Measurements from ENCODE around the gene RPS6KB2. TPM values are rescaled to one million over a fixed set of nuclear protein-coding genes. Genes with fewer than 3 reads are reported as not detected.

RPS6KB2 gene
- total RNA-seq, 4 donors from 2014 or later, result 34.0 to 51.0 (median 48.0) TPM

GRCh38 chr11:67468456-67468758 lies 40.1 kb downstream of the RPS6KB2 start:
- Histone ChIP-seq H3K36me3 (no peaks in the 10 kb centered on the region), H3K27ac (replicated peaks in 1 of 4) (peak overlapping the region; percentile 89 to 93 (median 92)), H3K4me1 (peaks cover 30 to 59% (median 53%) of the 10 kb centered on the region in 4 donors), H3K9me3 (no peaks in the 10 kb centered on the region), H3K4me3 (peak overlapping the region; percentile 71 to 95 (median 88)), H3K27me3 (no peaks in the 10 kb centered on the region)
- no peak for DNase-seq (ENCODE audit: extremely low spot score)
- no CpG with 5 or more reads among the region's 6 CpGs for WGBS
- intact Hi-C loops (cut with DNase I), result loop anchor here (5.0 kb wide), 1 partner anchor 66 kb away; the partner anchor contains the start of genes PPP1CA and TBC1D10C
- TF ChIP-seq POLR2A (IDR thresholded peaks at IDR 0.05; ENCODE audit: low read depth), result no peak
- TF ChIP-seq POLR2AphosphoS5 (IDR thresholded peaks at IDR 0.05), result no peak
- no peak for TF ChIP-seq EP300 (IDR thresholded peaks at IDR 0.05)
- TF ChIP-seq CTCF (IDR thresholded peaks at IDR 0.05), result no peak

DNA sequence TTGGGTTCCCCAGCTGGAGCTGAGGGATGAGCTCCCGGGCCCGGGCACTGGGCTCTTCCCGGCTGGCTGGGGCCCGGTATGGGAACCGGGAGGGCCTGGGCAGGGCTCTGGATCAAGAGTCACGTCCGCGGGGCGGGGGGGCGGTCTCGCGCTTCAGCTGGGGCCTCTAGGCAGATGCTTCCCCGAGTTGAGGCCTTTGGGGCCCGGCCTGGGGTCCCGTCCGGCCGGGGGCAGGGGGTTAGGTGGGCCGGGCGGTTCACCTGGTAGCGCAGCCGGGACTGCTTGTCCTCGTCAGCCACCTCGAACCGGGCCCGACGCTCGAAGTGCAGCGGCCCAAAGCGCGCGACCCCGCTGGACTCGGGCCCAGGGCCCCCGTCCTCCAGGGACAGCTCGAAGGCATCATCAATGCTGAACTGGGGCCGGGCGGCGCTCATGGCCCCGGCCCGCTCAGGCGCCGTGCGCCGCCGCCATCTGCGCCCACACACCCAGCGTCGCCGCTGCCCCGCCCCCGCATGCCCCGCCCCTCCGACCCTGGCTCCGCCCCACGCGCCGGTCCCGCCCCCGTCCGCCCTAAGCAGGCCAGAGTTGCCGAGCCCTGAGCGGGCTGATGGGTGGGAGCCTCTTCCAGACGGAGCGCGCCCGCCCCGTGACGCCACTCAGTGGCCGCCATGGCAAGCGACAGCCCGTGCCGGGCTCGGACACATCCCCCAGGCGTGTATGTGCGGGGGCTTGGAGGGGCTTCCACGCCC lies 40.6 kb downstream of the RPS6KB2 start, which contains the start of gene TMEM134:
Gene TMEM134 (minus strand): TSS at position 493 of the 749 bp plus-strand sequence. CDS start 59 bp downstream, at position 434.
- H3K4me1 ChIP-seq, result peaks cover 26 to 53% (median 48%) of the 10 kb centered on the region in 4 donors
- no CpG with 5 or more reads among the region's 76 CpGs for WGBS
- H3K27me3 ChIP-seq, result no peaks in the 10 kb centered on the region
- peak within 1 kb of the TSS; percentile 71 to 95 (median 88) for H3K4me3 ChIP-seq
- H3K9me3 ChIP-seq, result no peaks in the 10 kb centered on the region
- peak within 1 kb of the TSS; percentile 89 to 93 (median 92) for H3K27ac ChIP-seq (replicated peaks in 1 of 4)
- H3K36me3 ChIP-seq, result no peaks in the 10 kb centered on the region
- DNase-seq (ENCODE audit: extremely low spot score), result peak; percentile 97
- intact Hi-C loops (cut with DNase I), result loop anchor here (5.0 kb wide), 1 partner anchor 67 kb away; the partner anchor contains the start of genes PPP1CA and TBC1D10C
- TF ChIP-seq POLR2A (IDR thresholded peaks at IDR 0.05; ENCODE audit: low read depth) (no peak), POLR2AphosphoS5 (IDR thresholded peaks at IDR 0.05) (peak; percentile 91 to 97), CTCF (IDR thresholded peaks at IDR 0.05) (peak; percentile 51 to 61 (median 55))

DNA sequence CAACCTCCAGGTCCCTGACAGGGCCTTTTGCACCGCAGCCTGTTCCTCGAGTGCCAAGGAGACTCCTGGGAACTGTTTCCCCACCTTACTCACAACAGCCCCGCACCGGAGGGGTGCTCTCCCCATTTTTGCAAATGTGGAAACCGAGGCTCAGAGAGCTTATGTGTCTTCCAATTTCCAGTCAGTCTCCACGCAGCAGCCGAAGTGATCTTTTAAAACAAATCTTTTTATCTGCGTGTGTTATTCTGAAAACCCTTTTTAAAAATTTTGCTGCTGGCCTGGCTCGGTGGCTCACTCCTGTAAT lies 41.2 kb downstream of the RPS6KB2 start:
- Histone ChIP-seq H3K36me3 (no peaks in the 10 kb centered on the region), H3K27ac (replicated peaks in 1 of 4) (peak overlapping the region; percentile 89 to 93 (median 92)), H3K4me3 (peak overlapping the region; percentile 71 to 95 (median 88)), H3K4me1 (peaks cover 22 to 48% (median 43%) of the 10 kb centered on the region in 4 donors), H3K27me3 (no peaks in the 10 kb centered on the region), H3K9me3 (no peaks in the 10 kb centered on the region)
- intact Hi-C loops (cut with DNase I), result loop anchor here (5.0 kb wide), 1 partner anchor 67 kb away; the partner anchor contains the start of genes PPP1CA and TBC1D10C
- no peak for DNase-seq (ENCODE audit: extremely low spot score)
- WGBS, result 17% methylated on average over 6 of the region's 9 CpGs
- no peak for TF ChIP-seq POLR2AphosphoS5 (IDR thresholded peaks at IDR 0.05)
- no peak for TF ChIP-seq CTCF (IDR thresholded peaks at IDR 0.05)
- TF ChIP-seq EP300 (IDR thresholded peaks at IDR 0.05), result no peak
- TF ChIP-seq POLR2A (IDR thresholded peaks at IDR 0.05; ENCODE audit: low read depth), result peak; percentile 41

- no peak for DNase-seq (ENCODE audit: extremely low spot score)
- H3K4me3 ChIP-seq, result no peak overlapping the region
- H3K9me3 ChIP-seq, result no peaks in the 10 kb centered on the region
- no peaks in the 10 kb centered on the region for H3K36me3 ChIP-seq
- H3K4me1 ChIP-seq, result peaks cover 15 to 40% (median 34%) of the 10 kb centered on the region in 4 donors
- H3K27ac ChIP-seq (replicated peaks in 1 of 4), result peak overlapping the region in 1 of 4 donors; percentile 90
- WGBS, result 88% methylated on average over 8 of the region's 8 CpGs
- H3K27me3 ChIP-seq, result no peaks in the 10 kb centered on the region
- TF ChIP-seq CTCF (IDR thresholded peaks at IDR 0.05), result no peak
- intact Hi-C loops (cut with DNase I), result no loop called here
Observed at GRCh38 chr11:67470337-67471002, 42.2 kb downstream of the RPS6KB2 start.
